Vagina (tissue), 2 donors: ENCODE measurements around the gene BRICD5. TPM values are rescaled to one million over a fixed set of nuclear protein-coding genes. Genes with fewer than 3 reads are reported as not detected.

Experiments used
- DNase-seq, 2 donors: peaks; one replicate each; pipeline ENCODE4 v3.0.0-alpha.2; 2017; ENCODE audit errors: extremely low spot score in 2 of 2
- H3K27ac ChIP-seq: fragments of 200-600 bp; sonication (generic); one replicate; pipeline ENCODE4 v1.5.1; 2019
- H3K27me3 ChIP-seq: fragments of 200-600 bp; sonication (generic); one replicate; pipeline ENCODE4 v1.5.1; 2019
- H3K36me3 ChIP-seq, 2 donors: fragments of 200-600 bp; sonication (generic); one replicate each; pipeline ENCODE4 v1.5.1; 2017 to 2019
- H3K4me1 ChIP-seq: fragments of 200-600 bp; sonication (generic); one replicate; pipeline ENCODE4 v1.5.1; 2019
- H3K4me3 ChIP-seq, 2 donors: fragments of 200-600 bp; sonication (generic); 1 replicate in 1 of 2; 2 replicates in 1 of 2; pipeline ENCODE4 v1.5.1; 2016 to 2019
- H3K9me3 ChIP-seq: fragments of 200-600 bp; sonication (generic); one replicate; pipeline ENCODE4 v1.5.1; 2019
- CTCF ChIP-seq, 3 experiments: fragments of 450-650 bp in 2 of 3; fragments of 200-600 bp in 1 of 3; sonication (generic) in 1 of 3; IDR thresholded peaks; one replicate each; pipeline ENCODE4 v1.5.1; 2017 to 2019; ENCODE audit warnings: antibody characterized with exemption in 3 of 3, mild to moderate bottlenecking in 2 of 3, moderate library complexity in 2 of 3
- POLR2A ChIP-seq, 2 donors: fragments of 450-650 bp; IDR thresholded peaks; one replicate each; pipeline ENCODE4 v1.6.1; 2017; ENCODE audit warnings: antibody characterized with exemption in 2 of 2, mild to moderate bottlenecking in 2 of 2, moderate library complexity in 2 of 2
- POLR2AphosphoS5 ChIP-seq, 2 donors: sonication (generic); formaldehyde crosslinking; IDR thresholded peaks; one replicate each; pipeline ENCODE4 v1.9.0; 2017; ENCODE audit warnings: antibody characterized with exemption in 2 of 2, mild to moderate bottlenecking in 2 of 2, low read depth in 1 of 2; ENCODE audit not compliant: insufficient read depth in 1 of 2
- intact Hi-C: fragments of 100-400 bp; cut with DNase I; formaldehyde crosslinking; loops from one replicate; pipeline ENCODE4 v1.15.1; 2023
- total RNA-seq: library from RNA; depleted of rRNA; stranded (reverse); fragments of >200 nt; gene quantifications from one replicate; pipeline ENCODE4 v1.2.3, GENCODE V29; 2016

The BRICD5 gene
- total RNA-seq, 1 donor from 2014 or later: 9.6 TPM

GRCh38 chr16:2183671-2184070, 27.0 kb downstream of the BRICD5 start:
- no peaks in the 10 kb centered on the region for H3K27me3 ChIP-seq
- no peak overlapping the region for H3K27ac ChIP-seq
- H3K9me3 ChIP-seq: no peaks in the 10 kb centered on the region
- peaks cover 6% of the 10 kb centered on the region for H3K4me1 ChIP-seq
- TF ChIP-seq CTCF (IDR thresholded peaks at IDR 0.05) (no peak), POLR2AphosphoS5 (IDR thresholded peaks at IDR 0.05; ENCODE audit: insufficient read depth in 1 of 2, low read depth in 1 of 2) (no peak), POLR2A (IDR thresholded peaks at IDR 0.05) (no peak)
- H3K4me3 ChIP-seq: no peak overlapping the region
- intact Hi-C loops: no loop called here
- H3K36me3 ChIP-seq: no peaks in the 10 kb centered on the region
- no peak for DNase-seq

- no peaks in the 10 kb centered on the region for H3K27me3 ChIP-seq
- DNase-seq: no peak
- H3K36me3 ChIP-seq: no peaks in the 10 kb centered on the region
- TF ChIP-seq POLR2A (IDR thresholded peaks at IDR 0.05) (no peak), POLR2AphosphoS5 (IDR thresholded peaks at IDR 0.05; ENCODE audit: insufficient read depth in 1 of 2, low read depth in 1 of 2) (no peak), CTCF (IDR thresholded peaks at IDR 0.05) (no peak)
- intact Hi-C loops: no loop called here
- no peaks in the 10 kb centered on the region for H3K9me3 ChIP-seq
- peaks cover 6% of the 10 kb centered on the region for H3K4me1 ChIP-seq
- no peak overlapping the region for H3K4me3 ChIP-seq
- H3K27ac ChIP-seq: no peak overlapping the region
Observed at GRCh38 chr16:2181952-2182351, 28.7 kb downstream of the BRICD5 start.

GRCh38 chr16:2180962-2181923, 29.4 kb downstream of the BRICD5 start:
- no peak overlapping the region for H3K4me3 ChIP-seq
- TF ChIP-seq POLR2AphosphoS5 (IDR thresholded peaks at IDR 0.05; ENCODE audit: insufficient read depth in 1 of 2, low read depth in 1 of 2): no peak
- no peak for TF ChIP-seq CTCF (IDR thresholded peaks at IDR 0.05)
- no peak for TF ChIP-seq POLR2A (IDR thresholded peaks at IDR 0.05)
- H3K9me3 ChIP-seq: no peaks in the 10 kb centered on the region
- H3K27me3 ChIP-seq: no peaks in the 10 kb centered on the region
- peaks cover 6% of the 10 kb centered on the region for H3K4me1 ChIP-seq
- no peak overlapping the region for H3K27ac ChIP-seq
- intact Hi-C loops: no loop called here
- peaks cover 0 to 4% of the 10 kb centered on the region in 2 donors for H3K36me3 ChIP-seq
- no peak for DNase-seq

- Histone ChIP-seq H3K36me3 (peaks cover 0 to 11% of the 10 kb centered on the region in 2 donors), H3K27me3 (no peaks in the 10 kb centered on the region), H3K9me3 (no peaks in the 10 kb centered on the region), H3K4me3 (no peak overlapping the region), H3K27ac (no peak overlapping the region), H3K4me1 (peaks cover 6% of the 10 kb centered on the region)
- no peak for DNase-seq
- TF ChIP-seq CTCF (IDR thresholded peaks at IDR 0.05) (no peak), POLR2A (IDR thresholded peaks at IDR 0.05) (no peak), POLR2AphosphoS5 (IDR thresholded peaks at IDR 0.05; ENCODE audit: insufficient read depth in 1 of 2, low read depth in 1 of 2) (no peak)
- intact Hi-C loops: no loop called here
Observed at GRCh38 chr16:2180461-2180860, 30.2 kb downstream of the BRICD5 start.

- H3K27ac ChIP-seq: no peak overlapping the region
- peaks cover 6% of the 10 kb centered on the region for H3K4me1 ChIP-seq
- H3K4me3 ChIP-seq: no peak overlapping the region
- H3K36me3 ChIP-seq: peaks cover 0 to 18% of the 10 kb centered on the region in 2 donors
- H3K27me3 ChIP-seq: no peaks in the 10 kb centered on the region
- intact Hi-C loops: no loop called here
- no peak for DNase-seq
- TF ChIP-seq CTCF (IDR thresholded peaks at IDR 0.05) (no peak), POLR2A (IDR thresholded peaks at IDR 0.05) (no peak), POLR2AphosphoS5 (IDR thresholded peaks at IDR 0.05; ENCODE audit: insufficient read depth in 1 of 2, low read depth in 1 of 2) (no peak)
- H3K9me3 ChIP-seq: no peaks in the 10 kb centered on the region
Observed at GRCh38 chr16:2179576-2179975, 31.1 kb downstream of the BRICD5 start.
